GM19455 (cell line): Measurements from ENCODE around the gene LRRN1.
A peak's percentile ranks its signal among the peaks of the same experiment; 100 is the strongest.

Experiments
- ATAC-seq: cut with Tn5 transposase; IDR thresholded peaks from one replicate; pipeline ENCODE4 v1.9.1; 2021; ENCODE audit not compliant: unreplicated experiment

Gene LRRN1

GRCh38 chr3:3799173-3800079 lies at the start of gene LRRN1:
Gene LRRN1 (plus strand): TSS chr3:3799431. CDS start chr3:3844642, 45,211 bp downstream.
- ATAC-seq, result peak; percentile 42

DNA sequence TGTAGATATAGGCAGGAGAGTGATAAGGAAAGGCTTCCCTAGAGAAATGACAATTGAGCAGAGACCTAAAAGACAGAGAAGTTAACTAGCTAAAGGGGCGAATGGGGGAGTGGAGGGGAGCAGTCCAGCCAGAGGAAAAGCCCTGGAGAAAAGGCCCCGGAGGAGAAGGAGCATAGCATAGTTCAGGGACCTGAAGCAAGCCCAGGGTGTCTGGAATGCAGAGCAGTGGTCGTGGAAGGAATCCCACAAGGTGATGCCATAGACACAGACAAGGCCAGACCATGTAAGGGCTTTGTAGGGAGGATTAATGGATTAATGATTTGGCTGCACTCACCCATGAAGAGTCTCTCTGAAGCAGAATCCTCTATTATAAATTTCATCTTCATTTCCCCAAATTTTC lies 45.8 kb upstream of the LRRN1 start:
- no peak for ATAC-seq

- no peak for ATAC-seq
These were observed 33.6 kb upstream of the LRRN1 start for GRCh38 chr3:3765661-3766060.

GRCh38 chr3:3766140-3766539 lies 33.1 kb upstream of the LRRN1 start:
- no peak for ATAC-seq

GRCh38 chr3:3771094-3771493 lies 28.1 kb upstream of the LRRN1 start:
- no peak for ATAC-seq

DNA sequence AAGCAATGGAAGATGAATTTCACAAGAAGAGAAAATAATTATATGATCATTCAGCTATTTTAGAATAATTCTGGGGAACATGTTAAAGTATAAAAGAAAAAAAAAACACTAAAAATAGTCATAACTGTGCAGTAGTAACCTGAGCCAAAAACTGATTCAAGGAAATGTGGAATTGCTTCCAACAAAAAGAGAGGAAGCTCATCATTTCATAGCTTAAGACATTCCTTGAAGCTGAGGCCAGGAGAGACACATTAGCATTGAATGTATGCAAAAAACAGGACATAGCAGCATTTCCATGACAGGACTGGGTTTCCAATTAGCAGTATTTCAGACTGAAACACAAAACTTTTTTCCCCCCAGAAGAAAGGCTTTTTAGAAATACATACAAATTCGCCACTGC lies 27.7 kb upstream of the LRRN1 start:
- ATAC-seq, result no peak

- no peak for ATAC-seq
These were observed 26.9 kb upstream of the LRRN1 start for GRCh38 chr3:3772338-3772737.

GRCh38 chr3:3772920-3773319 lies 26.3 kb upstream of the LRRN1 start:
- no peak for ATAC-seq

DNA sequence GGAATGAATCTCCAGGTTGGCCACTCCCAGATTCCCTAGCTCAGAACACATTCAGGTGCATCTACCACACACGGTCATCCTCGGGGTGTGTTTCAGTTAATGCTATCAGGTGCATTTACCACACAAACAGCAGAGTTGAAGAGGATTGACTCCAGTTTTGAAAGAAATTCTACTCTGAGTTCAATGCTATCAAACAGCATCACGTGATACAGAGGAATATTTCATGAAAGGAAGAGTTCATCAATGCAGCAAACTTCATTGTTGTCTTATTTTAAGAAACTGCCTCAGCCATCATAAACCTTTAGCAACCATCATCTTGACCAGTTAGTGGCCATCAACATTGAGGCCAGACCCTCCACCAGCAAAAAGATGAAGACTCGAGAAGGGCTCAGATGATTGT lies 22.6 kb upstream of the LRRN1 start:
- no peak for ATAC-seq

DNA sequence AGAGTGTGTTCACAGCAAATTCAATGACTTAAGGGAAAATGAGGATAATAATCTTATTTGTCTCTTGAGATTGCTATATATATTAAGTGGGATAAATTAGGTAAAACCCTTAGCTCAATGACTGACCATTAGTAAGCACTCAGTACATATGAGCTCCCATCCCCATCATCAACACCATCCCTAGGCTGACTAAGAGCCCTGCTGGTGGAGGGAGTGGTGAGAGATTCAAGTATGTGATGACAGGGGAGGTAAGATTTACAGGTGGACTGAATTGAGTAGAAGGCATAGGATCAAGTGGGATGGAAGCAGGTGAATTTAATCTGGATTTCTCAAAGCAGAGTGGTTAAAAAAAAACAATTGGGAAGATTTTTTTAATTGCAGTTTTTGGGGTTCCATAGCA lies 21.0 kb upstream of the LRRN1 start:
- ATAC-seq, result no peak

DNA sequence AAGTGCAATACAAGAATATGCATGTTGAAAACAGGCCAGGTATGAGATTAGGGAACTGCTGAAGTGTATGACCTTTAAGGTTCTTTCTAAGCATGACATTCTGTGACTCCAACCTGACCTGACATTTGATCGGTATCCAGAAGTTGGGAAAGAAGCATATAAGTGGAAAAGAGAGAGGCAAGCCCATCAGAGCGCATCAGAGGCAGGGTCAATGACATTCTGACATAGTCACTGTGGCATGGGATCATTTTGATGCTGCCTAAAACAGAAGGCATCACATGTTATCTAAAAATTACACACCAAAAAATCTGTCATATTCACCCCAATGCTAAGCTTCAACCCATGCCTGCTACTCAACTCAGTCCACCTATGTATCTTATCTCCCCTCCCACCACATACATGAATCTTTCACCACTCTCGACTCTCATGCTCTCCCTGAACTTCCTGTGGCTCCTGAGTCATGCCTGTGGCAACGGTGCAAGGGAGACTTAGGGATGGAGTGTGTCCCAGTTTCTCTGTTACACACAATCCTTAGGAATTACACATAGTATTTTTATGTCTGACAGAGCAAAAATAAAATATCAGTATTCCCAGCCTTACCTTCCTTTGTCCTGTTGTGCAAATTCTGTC lies 20.5 kb upstream of the LRRN1 start:
- ATAC-seq, result no peak

- no peak for ATAC-seq
These were observed 16.8 kb upstream of the LRRN1 start for GRCh38 chr3:3782457-3782856.

DNA sequence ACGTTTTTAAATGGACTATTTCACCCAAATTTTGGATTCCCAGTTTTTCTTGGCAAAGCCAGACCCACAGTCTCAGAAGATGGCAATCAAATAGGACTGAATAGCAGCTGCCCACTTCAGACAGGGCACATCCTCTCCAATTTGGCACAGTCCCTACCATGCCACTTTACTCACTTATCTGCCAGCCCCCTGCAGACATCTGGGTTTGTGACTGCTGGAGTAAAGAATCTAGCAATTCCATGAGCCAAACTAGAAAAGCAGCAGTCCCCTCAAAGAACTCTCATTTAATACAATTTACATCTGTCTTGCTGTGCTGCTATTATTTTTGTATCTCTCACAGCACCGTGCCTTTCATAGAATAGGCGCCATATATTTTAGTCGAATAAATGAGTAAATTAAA lies 16.0 kb upstream of the LRRN1 start:
- no peak for ATAC-seq

- no peak for ATAC-seq
These were observed 15.5 kb upstream of the LRRN1 start for GRCh38 chr3:3783696-3784095.

GRCh38 chr3:3792391-3792790 lies 6.8 kb upstream of the LRRN1 start:
- no peak for ATAC-seq

DNA sequence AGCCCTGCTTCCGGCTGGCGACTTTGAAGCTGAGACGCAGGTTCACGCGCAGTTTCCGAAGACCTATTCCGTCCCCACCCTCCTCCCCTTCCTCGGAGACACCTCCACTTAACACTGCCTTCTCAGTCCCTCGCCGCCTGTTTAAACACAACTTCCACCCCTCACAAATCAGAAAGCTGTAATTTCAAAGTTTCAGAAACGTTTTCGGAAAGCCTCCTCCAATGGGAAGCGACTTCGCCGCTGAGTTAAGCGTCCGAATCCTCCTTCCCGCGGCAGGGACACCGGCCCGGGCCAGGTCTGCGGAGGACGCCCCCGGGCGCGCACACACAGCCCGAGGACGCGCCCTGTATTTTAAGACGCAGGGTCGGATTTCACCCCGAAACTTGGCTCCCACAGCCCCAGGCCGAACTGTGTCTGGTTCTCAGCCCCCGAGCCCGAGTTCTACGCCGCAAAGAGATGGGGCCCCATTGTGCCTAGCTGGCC lies 559 bp upstream of the LRRN1 start:
- ATAC-seq, result no peak

DNA sequence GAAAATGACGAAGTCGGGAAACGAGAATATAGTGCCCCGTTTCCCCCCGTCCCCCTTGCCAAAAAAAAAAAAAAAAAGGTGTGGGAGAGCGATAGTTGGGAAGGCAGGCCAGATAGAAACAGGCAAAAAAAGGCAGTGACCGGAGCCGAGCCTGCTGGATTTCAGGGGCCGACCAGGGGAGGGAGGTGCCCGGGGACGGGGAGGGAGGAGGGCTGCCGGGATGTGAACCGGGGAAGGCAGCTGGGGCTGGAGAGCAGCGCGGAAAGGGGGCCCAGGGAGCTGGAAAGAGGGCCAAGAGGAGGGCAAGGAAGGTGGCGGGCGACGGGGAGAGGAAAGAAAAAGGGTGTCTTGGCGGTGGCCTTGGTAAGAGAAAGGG lies 837 bp downstream of the LRRN1 start:
- ATAC-seq, result no peak

GRCh38 chr3:3800685-3801493 lies 1.7 kb downstream of the LRRN1 start:
- no peak for ATAC-seq

DNA sequence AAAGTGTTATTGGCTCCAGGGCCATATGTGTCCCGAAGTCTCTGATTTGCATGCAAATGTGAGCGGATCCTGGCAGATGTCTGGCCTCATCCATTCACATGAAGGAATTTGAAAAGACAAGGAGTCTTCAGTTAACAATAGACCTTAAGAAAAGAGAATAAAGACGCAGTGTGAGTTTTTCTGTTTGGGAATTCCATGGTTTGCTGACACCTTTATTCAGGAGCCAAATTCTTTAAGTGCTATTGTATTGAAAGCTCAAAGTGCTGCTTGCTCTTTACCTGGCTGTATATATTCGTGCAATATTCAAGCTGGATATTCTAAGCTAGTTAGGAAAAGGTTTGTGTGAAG lies 2.2 kb downstream of the LRRN1 start:
- ATAC-seq, result no peak

DNA sequence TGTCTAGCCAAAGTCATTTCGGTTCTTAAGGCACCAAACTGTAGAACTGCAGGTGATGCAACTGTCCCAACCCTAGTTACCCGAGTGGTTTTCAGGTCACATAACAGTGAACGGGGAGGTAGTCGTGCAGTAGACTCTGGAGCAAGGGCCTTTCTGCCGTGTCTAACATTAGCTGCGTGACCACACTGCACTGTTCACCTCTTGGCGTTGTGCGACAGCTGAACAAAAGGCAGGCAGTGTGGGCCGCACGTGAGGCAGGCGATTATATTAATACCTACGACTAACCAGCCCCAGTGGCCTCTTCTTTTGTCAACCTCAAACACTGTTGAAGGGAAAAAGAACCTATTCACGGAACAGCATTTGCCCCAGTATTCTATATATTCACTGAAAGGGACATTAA lies 2.8 kb downstream of the LRRN1 start:
- ATAC-seq, result no peak

- ATAC-seq, result no peak
These were observed 5.3 kb downstream of the LRRN1 start for GRCh38 chr3:3804560-3804959.

DNA sequence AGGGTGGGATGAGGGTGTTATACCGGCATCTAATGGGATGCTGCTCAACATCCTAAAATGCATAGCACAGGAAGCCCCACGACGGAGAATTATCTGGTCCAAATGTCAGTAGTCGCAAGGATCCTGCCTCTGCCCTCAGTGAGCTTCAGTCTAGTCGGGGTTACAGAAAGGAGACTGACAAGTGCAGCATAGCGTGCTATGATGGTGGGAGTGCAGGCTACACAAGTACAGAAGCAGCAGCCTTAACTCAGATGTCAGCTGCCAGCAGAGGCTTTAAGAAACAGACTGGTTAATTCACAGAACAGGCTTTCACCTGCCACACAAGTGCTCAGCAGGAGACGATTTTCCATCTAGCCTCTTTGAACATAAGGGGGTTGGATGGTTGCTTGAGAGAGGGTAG lies 6.9 kb downstream of the LRRN1 start:
- no peak for ATAC-seq
